ENCODE data around the gene NDUFS4. TPM values are rescaled to one million over a fixed set of nuclear protein-coding genes. Genes with fewer than 3 reads are reported as not detected.
"Not testable (repeated sequence)": the region's sequence is repeated elsewhere in the genome, so short reads cannot be mapped to it uniquely, and the experiment has no call there.

The NDUFS4 gene
- polyA plus RNA-seq, 1 donor: 108 TPM

DNA sequence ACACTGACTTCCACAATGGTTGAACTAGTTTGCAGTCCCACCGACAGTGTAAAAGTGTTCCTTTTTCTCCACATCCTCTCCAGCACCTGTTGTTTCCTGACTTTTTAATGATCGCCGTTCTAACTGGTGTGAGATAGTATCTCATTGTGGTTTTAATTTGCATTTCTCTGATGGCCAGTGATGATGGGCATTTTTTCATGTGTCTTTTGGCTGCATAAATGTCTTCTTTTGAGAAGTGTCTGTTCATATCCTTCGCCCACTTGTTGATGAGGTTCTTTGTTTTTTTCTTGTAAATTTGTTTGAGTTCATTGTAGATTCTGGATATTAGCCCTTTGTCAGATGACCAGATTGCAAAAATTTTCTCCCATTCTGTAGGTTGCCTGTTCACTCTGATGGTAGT lies 100.1 kb downstream of the NDUFS4 start:
- DNase-seq (ENCODE audit: low read depth): not testable (repeated sequence)

DNA sequence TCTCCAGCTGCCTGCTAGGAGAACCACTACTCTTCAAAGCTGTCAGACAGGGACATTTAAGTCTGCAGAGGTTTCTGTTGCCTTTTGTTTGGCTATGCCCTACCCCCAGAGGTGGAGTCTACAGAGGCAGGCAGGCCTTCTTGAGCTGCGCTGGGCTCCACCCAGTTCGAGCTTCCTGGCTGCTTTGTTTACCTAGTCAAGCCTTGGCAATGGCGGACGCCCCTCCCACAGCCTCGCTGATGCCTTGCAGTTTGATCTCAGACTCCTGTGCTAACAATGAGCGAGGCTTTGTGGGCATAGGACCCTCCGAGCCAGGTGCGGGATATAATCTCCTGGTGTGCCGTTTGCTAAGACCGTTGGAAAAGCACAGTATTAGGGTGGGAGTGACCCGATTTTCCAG lies 104.9 kb downstream of the NDUFS4 start:
- DNase-seq (ENCODE audit: low read depth): not testable (repeated sequence)

DNA sequence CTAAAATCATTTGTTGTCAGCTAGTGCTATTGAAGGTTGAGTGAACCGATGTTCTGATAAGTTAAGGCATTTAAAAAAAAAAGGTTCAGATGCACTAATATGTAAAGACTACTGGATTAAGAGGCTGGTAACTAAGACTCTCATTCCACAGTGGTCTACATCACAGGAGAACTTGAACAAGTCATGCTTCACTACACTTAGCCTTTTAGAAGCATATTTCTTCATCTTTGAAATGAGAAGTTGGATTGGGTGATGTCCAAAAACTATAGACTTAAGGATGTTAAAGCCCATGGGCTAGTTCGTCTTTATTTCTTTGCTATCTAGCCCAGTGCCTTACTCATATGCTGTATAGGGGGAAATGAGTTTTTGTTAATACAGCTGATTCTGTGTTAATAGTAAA lies 107.2 kb downstream of the NDUFS4 start:
- no peak for DNase-seq (ENCODE audit: low read depth)

DNA sequence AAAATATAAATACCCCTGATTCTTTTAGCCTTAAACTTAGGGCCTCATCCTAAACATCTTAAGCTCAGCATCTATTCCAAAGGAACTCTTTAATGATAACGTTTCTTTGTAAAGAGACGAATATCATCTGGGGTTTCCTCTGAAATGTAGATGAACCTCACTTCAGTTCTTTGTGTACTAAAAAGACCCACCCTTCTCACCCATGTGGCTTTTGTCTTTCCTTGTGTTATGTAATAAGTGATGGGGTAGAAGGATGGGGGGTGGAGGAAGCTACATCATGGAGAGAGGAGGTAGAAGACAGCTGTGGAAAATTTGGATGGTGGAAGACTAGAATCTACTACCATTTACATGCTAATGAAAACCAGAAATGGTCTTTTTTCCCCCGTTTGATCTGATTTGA lies 111.0 kb downstream of the NDUFS4 start:
- no peak for DNase-seq (ENCODE audit: low read depth)

DNA sequence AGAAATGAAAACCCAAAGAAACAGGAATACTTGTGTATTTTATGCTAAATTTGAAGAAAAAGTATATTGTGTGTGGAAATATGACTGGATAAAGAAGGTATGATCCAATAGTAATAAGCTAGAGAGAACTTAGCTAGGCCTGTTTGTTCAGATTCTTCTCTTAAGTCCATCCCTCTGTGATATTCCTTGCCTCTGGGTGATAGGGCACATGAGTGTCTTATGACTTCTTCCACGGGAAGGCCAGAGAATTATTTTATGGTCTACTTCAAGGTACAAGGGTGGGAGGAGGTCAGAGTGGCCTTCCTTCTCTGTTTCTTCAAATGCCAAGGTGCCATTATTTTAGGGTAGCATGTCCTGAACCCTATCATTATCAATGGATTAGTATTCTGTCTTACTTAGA lies 113.7 kb downstream of the NDUFS4 start:
- no peak for DNase-seq (ENCODE audit: low read depth)

DNA sequence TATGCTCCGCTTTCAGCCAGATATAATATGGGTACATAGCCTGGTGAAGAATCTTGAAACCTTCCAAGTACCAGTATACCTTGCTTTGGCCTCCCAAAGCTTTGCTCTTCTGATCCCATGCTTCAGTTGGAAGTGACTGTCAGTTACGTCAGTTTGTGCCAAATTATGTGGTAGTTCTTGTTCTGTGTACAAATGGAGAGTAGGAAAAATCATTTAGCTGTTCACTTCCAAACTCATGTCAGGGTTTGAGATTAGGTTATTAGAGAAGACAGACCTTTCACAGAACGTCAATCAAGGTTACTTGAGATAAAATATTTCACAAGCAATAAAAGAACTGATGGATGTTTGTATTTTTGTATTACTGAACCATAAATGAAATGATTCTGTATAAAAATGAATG lies 117.2 kb downstream of the NDUFS4 start:
- no peak for DNase-seq (ENCODE audit: low read depth)

DNA sequence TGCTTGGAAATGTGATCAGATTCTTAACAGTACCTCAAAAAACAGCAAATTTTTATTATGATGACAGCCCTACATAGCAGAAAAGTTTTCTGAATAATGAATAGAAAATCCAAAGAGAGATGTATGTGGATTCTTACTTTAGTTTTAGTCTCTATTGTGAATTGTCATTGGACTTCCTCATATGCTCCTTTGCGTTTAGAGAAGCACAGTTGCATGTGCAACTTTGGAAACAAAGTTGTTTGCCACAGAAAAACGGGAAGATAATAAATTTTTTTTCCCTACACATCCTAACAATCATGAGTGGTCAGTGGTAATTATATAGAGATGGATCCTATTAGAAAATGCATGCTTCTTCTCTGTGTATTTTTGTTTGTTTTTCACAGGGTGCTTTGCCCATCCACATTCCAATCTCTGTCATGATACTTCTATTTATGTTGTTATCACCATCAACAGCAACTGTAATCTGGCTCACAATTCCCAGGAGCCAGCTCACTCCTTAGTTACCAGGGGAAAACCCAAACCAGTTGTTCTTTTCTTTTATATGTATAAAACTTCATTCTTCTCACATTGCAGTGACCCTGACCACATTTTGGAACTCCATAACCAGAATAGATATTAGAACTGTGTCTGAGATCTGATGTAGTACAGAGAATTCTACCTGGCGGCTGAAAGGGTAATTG lies 118.7 kb downstream of the NDUFS4 start:
- DNase-seq (ENCODE audit: low read depth): no peak

DNA sequence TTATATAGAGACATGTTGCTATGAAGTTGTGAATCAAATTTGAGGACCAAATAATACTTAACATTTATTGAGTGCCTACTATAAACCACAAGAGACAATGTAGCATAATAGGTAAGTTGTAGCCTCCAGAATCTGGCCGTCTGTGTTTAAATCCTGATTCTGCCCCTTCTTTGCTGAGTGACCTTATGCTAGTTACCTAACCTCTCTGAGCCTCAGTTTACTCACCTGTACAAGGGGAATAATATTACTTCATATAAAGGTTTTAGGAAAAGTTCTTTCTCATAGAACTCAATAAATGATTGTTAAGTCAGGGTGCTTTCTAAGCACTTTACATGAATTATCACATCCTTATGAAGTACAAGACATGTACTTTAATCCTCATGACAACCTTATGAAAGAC lies 120.6 kb downstream of the NDUFS4 start:
- DNase-seq (ENCODE audit: low read depth): no peak

DNA sequence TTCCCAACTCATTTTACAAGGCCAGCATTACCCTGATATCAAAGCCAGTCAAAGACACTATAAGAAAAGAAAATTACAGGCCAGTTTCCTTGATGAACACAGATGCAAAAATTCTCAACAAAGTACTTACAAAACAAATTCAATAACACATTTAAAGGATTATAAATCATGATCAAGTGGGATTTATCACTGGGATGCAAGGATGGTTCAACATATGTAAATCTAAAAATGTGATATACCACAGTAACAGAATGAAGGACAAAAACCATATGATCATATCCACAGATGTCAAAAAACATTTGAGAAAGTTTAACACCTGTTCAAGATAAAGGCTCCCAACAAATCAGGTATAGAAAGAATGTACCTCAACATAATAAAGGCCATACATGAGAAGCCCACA lies 130.6 kb downstream of the NDUFS4 start:
- no peak for DNase-seq (ENCODE audit: low read depth)

DNA sequence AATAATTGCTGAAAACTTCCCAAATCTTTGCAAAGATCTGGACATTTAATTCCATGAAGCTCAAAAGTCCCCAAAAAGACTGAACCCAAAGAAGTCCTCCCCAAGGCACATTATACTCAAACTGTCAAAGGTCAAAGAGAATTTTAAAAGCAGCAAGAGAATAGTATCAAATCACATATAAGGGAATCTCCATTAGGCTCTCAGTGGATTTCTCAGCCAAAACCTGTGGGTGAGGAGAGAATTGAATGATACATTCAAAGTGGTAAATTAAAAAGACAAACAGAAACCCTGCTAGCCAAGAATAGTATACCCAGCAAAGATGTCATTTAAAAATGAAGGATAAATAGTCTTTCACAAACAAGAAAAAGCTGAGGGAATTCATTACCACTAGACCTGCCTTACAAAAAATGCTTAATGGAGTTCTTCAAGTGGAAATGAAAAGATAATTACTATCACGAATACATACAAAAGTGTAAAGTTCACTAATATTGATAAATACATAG lies 134.1 kb downstream of the NDUFS4 start:
- DNase-seq (ENCODE audit: low read depth): no peak

DNA sequence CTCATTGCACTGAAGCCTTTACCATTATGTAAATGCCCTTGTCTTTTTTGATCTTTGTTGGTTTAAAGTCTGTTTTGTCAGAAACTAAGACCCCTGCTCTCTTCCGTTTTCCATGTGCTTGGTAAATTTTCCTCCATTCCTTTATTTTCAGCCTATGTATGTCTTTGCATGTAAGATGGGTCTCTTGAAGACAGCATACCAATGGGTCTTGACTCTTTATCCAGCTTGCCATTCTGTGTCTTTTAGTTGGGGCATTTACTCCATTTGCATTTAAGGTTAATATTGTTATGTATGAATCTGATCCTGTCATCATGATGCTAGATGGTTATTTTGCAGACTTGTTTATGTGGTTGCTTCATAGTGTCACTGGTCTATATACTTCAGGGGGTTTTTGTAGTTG lies 150.0 kb downstream of the NDUFS4 start:
- DNase-seq (ENCODE audit: low read depth): not testable (repeated sequence)

DNA sequence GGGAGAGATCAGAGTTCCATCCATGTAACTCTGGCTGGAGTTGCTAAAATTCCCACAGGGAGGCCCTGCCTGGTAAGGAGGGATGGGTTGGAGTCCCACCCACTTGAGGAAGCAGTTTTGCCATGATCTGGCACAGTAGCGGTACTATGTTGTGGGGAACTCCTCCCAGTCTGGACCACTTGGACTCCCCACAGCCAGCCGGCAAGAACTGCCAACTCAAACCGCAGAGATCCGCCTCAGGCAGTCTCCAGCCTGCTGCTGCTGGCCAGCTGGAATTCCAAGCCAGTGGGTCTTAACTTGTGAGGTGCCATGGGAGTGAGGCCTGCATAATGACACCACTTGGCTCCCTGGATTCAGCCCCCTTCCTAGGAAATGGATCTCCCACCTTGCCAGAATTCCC lies 151.9 kb downstream of the NDUFS4 start:
- DNase-seq (ENCODE audit: low read depth): no peak

DNA sequence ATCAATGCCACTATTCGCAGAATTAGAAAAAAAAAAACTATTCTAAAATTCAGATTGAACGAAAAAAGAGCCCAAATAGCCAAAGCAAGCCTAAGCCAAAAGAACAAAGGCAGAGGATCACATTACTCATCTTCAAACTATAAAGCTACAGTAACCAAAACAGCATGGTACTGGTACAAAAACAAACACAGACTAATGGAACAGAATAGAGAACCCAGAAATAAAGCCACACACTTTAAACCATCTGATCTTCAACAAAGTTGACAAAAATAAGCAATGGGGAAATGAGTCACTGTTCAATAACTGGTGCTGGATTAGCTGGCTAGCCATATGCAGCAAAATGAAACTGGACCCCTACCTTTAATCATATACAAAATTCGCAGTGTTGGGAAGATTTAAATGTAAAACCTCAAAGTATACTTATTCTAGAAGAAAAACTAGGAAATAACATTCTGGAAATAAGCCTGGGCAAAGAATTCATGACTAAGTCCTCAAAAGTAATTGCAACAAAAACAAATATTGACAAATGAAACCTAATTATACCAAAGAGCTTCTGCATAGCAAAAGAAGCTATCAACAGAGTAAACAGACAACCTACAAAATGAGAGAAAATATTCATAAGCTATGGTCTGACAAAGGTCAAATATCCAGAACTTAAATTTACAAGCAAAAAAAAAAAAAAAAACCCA lies 153.7 kb downstream of the NDUFS4 start:
- no peak for DNase-seq (ENCODE audit: low read depth)

DNA sequence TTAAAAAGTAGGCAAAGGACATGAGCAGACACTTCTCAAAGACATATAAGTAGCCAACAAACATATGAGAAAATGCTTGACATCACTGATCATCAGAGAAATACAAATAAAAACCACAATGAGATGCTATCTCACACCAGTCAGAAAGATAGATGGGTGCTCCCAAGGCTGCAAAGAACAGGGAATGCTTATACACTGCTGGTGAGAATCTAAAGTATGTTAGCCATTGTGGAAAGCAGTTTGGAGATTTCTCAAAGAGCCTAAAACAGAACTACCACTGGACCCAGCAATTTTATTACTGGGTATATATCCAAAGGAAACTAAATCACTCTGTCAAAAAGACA lies 154.2 kb downstream of the NDUFS4 start:
- DNase-seq (ENCODE audit: low read depth): no peak

DNA sequence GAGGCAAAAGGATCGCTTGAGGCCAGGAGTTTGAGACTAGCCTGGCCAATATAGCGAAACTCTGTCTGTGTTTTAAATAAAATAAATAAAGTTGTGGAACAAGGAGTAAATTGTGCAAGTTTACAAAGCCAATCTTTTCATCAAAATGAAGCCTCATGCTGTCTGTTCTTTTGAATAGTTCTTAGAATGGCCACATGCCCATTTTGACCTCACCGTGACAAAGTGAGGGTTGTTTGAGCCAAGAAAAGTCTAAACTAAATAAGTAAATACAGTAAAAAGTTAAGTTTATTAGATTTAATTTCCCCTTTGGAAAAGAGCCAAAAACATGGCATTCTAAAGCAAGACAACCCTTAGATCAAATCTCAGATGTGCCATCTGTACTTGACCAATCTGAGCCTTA lies 165.7 kb downstream of the NDUFS4 start:
- DNase-seq (ENCODE audit: low read depth): no peak

DNA sequence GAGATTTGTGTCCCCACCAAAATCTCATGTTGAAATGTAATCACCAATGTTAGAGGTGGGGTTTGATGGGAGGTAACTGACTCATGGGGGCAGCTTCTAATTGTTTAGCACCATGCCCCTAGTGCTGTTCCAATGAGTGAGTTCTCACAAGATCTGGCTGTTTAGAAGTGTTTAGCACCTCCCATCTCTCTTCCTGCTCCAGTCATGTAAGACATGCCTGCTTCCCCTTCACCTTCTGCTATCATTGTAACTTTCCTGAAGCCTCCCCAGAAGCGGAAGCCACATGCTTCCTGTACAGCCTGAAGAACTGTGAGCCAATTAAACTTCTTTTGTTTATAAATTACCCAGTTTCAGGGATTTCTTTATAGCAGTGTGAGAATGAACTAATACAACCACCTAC lies 170.5 kb downstream of the NDUFS4 start:
- no peak for DNase-seq (ENCODE audit: low read depth)

Other genes with a start within 250 kb of the NDUFS4 start
- 26.2 TPM for gene FST, start 80.0 kb upstream of the NDUFS4 start, polyA plus RNA-seq (ENCODE audit: insufficient read length)

All from forelimb muscle (tissue), 1 donor.